GM18870 (cell line): ENCODE data around the gene HS3ST3A1.

Source experiments
- ATAC-seq: cut with Tn5 transposase; IDR thresholded peaks from one replicate; pipeline ENCODE4 v1.9.1; 2021; ENCODE audit warnings: moderate library complexity; ENCODE audit not compliant: unreplicated experiment

HS3ST3A1 gene

GRCh38 chr17:13598353-13599167, 3.2 kb downstream of the HS3ST3A1 start:
- no peak for ATAC-seq

GRCh38 chr17:13597723-13598347, 3.9 kb downstream of the HS3ST3A1 start:
- ATAC-seq, result no peak

- no peak for ATAC-seq
Measured at GRCh38 chr17:13596241-13596923, 5.3 kb downstream of the HS3ST3A1 start.

- no peak for ATAC-seq
Measured at GRCh38 chr17:13595599-13595899, 6.2 kb downstream of the HS3ST3A1 start.

GRCh38 chr17:13594762-13595598, 6.7 kb downstream of the HS3ST3A1 start:
- ATAC-seq, result no peak

DNA sequence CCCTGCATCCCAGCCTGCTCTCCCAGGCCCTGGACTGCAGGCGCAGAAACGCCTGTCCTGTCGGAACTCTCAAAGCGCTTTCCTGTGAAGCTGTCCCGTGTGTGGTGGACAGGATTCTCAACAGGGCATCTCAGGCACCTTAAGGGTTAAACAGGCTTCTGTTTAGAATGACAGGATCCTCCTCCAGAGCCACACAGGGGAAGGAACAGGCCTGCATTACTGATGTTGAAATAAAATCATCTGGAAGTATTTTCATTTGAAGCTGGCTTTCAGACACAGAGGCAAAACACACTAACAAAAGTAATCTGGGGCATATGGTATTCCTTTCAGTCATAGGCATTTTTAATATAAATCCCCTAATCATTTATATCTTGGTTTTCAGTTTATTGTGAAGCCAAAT, 7.4 kb downstream of the HS3ST3A1 start:
- ATAC-seq, result no peak

DNA sequence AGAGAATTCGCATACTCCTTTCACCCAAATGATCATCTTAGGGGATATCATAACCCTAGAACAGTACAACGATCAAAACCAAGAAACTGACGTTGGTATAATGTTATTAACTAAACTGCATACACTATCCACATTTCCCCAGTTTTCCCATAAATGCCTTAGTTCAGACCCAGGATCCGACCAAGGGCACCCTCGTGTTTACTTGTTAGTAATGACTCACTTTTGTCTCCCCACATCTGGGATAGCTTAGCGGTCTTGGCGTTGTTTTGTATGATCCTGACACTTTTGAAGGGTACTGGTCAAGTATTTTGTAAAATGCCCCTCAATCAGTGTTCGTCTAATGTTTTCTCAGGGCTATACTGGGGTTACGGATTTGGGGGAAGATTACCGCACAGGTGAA, 8.0 kb downstream of the HS3ST3A1 start:
- no peak for ATAC-seq

GRCh38 chr17:13593021-13593751, 8.5 kb downstream of the HS3ST3A1 start:
- ATAC-seq, result no peak

- no peak for ATAC-seq
Measured at GRCh38 chr17:13592427-13592826, 9.3 kb downstream of the HS3ST3A1 start.

DNA sequence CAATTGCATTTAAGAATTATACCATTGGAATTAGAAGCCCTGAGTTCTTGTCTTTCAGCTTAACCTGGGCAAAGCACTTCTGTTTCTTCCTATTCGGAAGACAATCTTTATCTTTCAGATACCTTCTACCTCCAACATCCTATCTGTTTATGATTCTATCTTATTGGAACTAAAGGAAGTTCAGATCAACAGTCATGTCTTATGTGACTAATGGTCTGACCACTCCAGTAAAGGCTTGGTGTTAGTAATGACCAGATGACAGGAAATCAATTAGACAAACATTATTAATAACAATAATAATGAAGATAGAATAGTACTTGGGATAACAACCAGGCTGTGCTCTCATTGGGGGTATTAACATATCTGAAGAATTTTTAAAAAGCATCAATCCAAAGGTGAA, 11.3 kb downstream of the HS3ST3A1 start:
- ATAC-seq, result no peak

DNA sequence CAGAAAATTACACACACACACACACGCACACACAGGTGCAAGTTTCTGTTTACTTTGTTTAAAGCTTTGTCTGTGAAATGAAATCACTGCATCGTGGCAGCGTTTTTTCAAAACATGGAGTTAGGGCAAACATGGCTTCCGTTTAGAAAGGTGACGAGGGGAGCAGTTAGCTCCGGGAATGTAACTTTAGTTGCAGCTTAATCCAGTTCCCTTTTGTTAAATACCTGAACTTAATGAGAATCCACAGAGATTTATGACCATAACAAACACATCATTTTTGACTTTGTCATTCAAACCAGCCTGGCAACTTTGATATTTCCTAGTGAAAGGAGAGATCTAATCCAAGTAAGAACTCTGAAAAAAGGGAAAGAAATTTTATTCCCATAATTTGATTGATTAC, 12.1 kb downstream of the HS3ST3A1 start:
- ATAC-seq, result no peak

DNA sequence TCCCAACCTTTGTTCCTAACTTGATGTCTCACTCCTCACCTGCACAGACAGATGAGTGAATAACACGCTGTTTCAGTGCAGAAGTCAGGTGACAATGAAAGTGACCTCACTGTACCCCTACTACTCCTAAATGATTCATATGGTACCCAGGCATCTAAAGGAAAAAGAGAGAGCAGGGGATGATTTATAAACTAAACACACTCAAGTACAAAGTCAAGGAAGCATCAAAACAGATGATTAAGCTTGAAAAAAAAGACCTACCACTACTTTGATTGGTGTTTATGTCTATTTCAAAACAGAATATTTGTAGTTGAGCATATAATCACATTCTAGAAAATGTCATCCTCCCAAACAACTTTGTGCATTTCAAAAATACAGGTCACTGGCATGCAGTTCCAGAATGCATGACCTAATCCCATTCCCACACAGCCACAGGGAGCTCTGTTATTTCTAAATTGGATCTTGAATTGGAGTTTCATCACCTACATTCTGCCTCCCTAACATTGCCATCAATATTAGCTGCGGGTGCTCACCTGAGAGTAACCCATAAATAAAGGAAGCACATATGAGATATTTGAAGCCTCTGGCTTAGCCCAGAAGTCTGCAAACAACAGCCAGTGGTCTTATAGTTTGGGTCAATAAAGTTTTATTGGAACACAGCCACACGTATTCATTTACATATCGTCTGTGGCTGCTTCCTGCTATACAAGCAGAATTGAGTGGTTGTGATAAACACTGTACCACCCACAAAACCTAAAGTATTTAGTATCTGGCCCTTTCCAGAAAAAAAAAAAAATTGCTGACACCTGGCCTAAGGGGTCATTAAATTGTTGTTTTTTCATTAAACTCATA, 14.0 kb downstream of the HS3ST3A1 start:
- ATAC-seq, result no peak

GRCh38 chr17:13584701-13585080, 17.0 kb downstream of the HS3ST3A1 start:
- ATAC-seq, result no peak

DNA sequence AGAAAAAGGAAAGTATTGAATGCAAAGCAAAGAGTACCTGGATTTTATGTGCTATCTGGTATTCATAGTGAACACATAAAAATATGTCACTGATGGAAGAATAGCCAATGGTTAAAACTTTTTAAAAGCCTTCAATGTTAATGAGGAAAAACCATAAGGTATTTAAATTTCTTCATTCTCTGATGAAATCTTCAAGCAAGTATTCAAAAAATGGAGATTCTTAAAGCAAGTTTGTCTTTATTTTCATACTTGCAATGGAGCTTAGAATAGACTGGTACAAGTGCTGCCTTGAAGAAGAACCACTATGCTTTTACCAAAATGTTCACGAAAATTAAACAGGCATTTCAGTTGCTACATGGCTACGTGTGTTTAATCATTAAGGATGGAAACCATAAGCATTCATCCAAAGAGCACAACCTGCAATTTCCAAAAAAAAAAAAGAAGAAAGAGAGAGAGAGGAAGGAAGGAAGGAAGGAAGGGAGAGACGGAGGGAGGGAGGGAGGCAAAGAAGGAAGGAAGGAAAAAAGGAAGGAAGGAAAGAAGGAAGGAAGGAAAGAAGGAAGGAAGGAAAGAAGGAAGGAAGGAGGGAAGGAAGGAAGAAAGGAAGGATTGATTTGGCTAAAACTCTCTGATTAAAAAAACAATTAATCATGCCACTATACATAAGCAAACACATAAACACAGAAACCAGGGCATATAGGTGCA, 17.6 kb downstream of the HS3ST3A1 start:
- ATAC-seq, result no peak

GRCh38 chr17:13582776-13583547, 18.8 kb downstream of the HS3ST3A1 start:
- no peak for ATAC-seq

DNA sequence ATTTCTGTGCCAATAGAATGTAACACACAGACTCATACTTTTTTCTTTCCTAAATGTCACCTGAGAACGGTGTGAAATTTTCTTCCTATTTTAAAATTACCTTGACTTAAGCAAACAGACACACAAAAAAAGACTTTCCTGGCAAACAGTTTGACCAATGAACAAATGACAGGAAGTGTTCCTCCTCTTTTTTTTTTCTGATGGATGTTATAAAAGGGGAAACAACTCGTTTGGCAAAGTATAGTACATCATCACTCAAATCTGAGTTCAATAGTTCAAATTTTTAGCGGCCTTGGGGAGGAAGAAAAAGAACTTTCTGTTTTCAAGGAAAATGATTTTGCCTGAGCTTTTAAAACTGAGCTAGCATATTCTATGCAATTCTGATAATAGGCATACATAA, 19.8 kb downstream of the HS3ST3A1 start:
- no peak for ATAC-seq

DNA sequence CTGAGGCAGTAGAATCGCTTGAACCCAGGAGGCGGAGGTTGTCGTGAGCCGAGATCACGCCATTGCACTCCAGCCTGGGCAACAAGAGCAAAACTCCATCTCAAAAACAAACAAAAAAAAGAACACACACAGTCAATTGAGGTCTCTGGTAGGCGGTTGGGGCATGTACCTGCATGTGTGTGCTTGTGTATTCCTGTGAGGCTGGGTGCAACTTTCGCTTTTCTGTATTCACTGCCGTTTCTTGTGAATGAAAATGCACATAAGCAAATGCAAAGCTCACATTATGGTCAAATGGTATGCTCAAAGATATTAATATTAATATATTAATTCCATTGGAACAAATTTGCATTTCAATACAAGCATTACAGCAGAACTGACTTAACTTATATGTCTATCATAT, 20.9 kb downstream of the HS3ST3A1 start:
- no peak for ATAC-seq
